ENCODE results near the gene AP5M1.

GRCh38 chr14:57227083-57227482 is 41.7 kb upstream of the AP5M1 start:
- TF ChIP-seq CTCF (conservative IDR thresholded peaks at IDR 0.05; ENCODE audit: low read length) (no peak), EZH2phosphoT487 (IDR thresholded peaks at IDR 0.05; ENCODE audit: borderline replicate concordance) (no peak)
